T-helper 1 cell treated with Interleukin-12 subunit alpha and Interleukin-12 subunit beta and Interleukin-4 antibody, amounts not matched to agents 30 μg/mL and 1 μg/mL, for 36 hours (primary cell): ENCODE measurements around the gene KDM4B.

Experiments
- H3K27ac Mint-ChIP-seq: one replicate; pipeline ENCODE4 v1.8.0; 2021; ENCODE audit warnings: mild to moderate bottlenecking, mixed read lengths
- H3K27me3 Mint-ChIP-seq: one replicate; pipeline ENCODE4 v1.8.0; 2021; ENCODE audit warnings: low read depth, mixed read lengths
- H3K36me3 Mint-ChIP-seq: one replicate; pipeline ENCODE4 v1.8.0; 2021; ENCODE audit warnings: low read depth, mixed read lengths
- H3K4me1 Mint-ChIP-seq: one replicate; pipeline ENCODE4 v1.8.0; 2021; ENCODE audit warnings: low read depth, mixed read lengths
- H3K4me3 Mint-ChIP-seq: one replicate; pipeline ENCODE4 v1.8.0; 2021; ENCODE audit warnings: mild to moderate bottlenecking, moderate library complexity, mixed read lengths
- H3K9me3 Mint-ChIP-seq: one replicate; pipeline ENCODE4 v1.8.0; 2021; ENCODE audit warnings: mixed read lengths

KDM4B gene

GRCh38 chr19:4986471-4986891 is 17.6 kb downstream of the KDM4B start:
- peaks cover 3% of the 10 kb centered on the region for H3K36me3 Mint-ChIP-seq
- H3K9me3 Mint-ChIP-seq: no peaks in the 10 kb centered on the region
- H3K27ac Mint-ChIP-seq: no peak overlapping the region
- peaks cover 12% of the 10 kb centered on the region for H3K4me1 Mint-ChIP-seq
- no peaks in the 10 kb centered on the region for H3K27me3 Mint-ChIP-seq
- H3K4me3 Mint-ChIP-seq: no peak overlapping the region

- H3K4me3 Mint-ChIP-seq: no peak overlapping the region
- no peaks in the 10 kb centered on the region for H3K9me3 Mint-ChIP-seq
- no peaks in the 10 kb centered on the region for H3K27me3 Mint-ChIP-seq
- no peak overlapping the region for H3K27ac Mint-ChIP-seq
- peaks cover 9% of the 10 kb centered on the region for H3K4me1 Mint-ChIP-seq
- peaks cover 5% of the 10 kb centered on the region for H3K36me3 Mint-ChIP-seq
Observed at GRCh38 chr19:4987256-4987655, 18.3 kb downstream of the KDM4B start.

GRCh38 chr19:4987692-4988370 is 18.9 kb downstream of the KDM4B start:
- peaks cover 7% of the 10 kb centered on the region for H3K36me3 Mint-ChIP-seq
- no peaks in the 10 kb centered on the region for H3K9me3 Mint-ChIP-seq
- H3K4me3 Mint-ChIP-seq: no peak overlapping the region
- H3K27me3 Mint-ChIP-seq: no peaks in the 10 kb centered on the region
- no peak overlapping the region for H3K27ac Mint-ChIP-seq
- peaks cover 9% of the 10 kb centered on the region for H3K4me1 Mint-ChIP-seq

- Mint-ChIP-seq H3K27ac (no peak overlapping the region), H3K27me3 (no peaks in the 10 kb centered on the region), H3K4me3 (no peak overlapping the region), H3K9me3 (no peaks in the 10 kb centered on the region), H3K36me3 (peaks cover 9% of the 10 kb centered on the region), H3K4me1 (peaks cover 12% of the 10 kb centered on the region)
Observed at GRCh38 chr19:4988770-4989251, 19.9 kb downstream of the KDM4B start.

- no peaks in the 10 kb centered on the region for H3K9me3 Mint-ChIP-seq
- H3K27me3 Mint-ChIP-seq: no peaks in the 10 kb centered on the region
- no peak overlapping the region for H3K27ac Mint-ChIP-seq
- peaks cover 12% of the 10 kb centered on the region for H3K36me3 Mint-ChIP-seq
- H3K4me1 Mint-ChIP-seq: peaks cover 12% of the 10 kb centered on the region
- H3K4me3 Mint-ChIP-seq: no peak overlapping the region
Observed at GRCh38 chr19:4990306-4990705, 21.4 kb downstream of the KDM4B start.

GRCh38 chr19:4991538-4991937 is 22.6 kb downstream of the KDM4B start:
- no peak overlapping the region for H3K4me3 Mint-ChIP-seq
- H3K27ac Mint-ChIP-seq: no peak overlapping the region
- no peaks in the 10 kb centered on the region for H3K9me3 Mint-ChIP-seq
- H3K36me3 Mint-ChIP-seq: peaks cover 12% of the 10 kb centered on the region
- no peaks in the 10 kb centered on the region for H3K27me3 Mint-ChIP-seq
- peaks cover 12% of the 10 kb centered on the region for H3K4me1 Mint-ChIP-seq

GRCh38 chr19:4991996-4992698 is 23.2 kb downstream of the KDM4B start:
- Mint-ChIP-seq H3K4me3 (no peak overlapping the region), H3K9me3 (no peaks in the 10 kb centered on the region), H3K4me1 (peaks cover 12% of the 10 kb centered on the region), H3K27me3 (no peaks in the 10 kb centered on the region), H3K27ac (no peak overlapping the region), H3K36me3 (peaks cover 12% of the 10 kb centered on the region)

GRCh38 chr19:4993683-4994082 is 24.8 kb downstream of the KDM4B start:
- Mint-ChIP-seq H3K4me3 (no peak overlapping the region), H3K9me3 (no peaks in the 10 kb centered on the region), H3K4me1 (peaks cover 6% of the 10 kb centered on the region), H3K27me3 (no peaks in the 10 kb centered on the region), H3K36me3 (peaks cover 15% of the 10 kb centered on the region), H3K27ac (no peak overlapping the region)

- Mint-ChIP-seq H3K9me3 (no peaks in the 10 kb centered on the region), H3K4me1 (peaks cover 6% of the 10 kb centered on the region), H3K27ac (no peak overlapping the region), H3K4me3 (no peak overlapping the region), H3K27me3 (no peaks in the 10 kb centered on the region), H3K36me3 (peaks cover 14% of the 10 kb centered on the region)
Observed at GRCh38 chr19:4996701-4997100, 27.8 kb downstream of the KDM4B start.

- H3K9me3 Mint-ChIP-seq: no peaks in the 10 kb centered on the region
- H3K4me3 Mint-ChIP-seq: no peak overlapping the region
- no peak overlapping the region for H3K27ac Mint-ChIP-seq
- peaks cover 8% of the 10 kb centered on the region for H3K4me1 Mint-ChIP-seq
- H3K27me3 Mint-ChIP-seq: no peaks in the 10 kb centered on the region
- H3K36me3 Mint-ChIP-seq: peaks cover 12% of the 10 kb centered on the region
Observed at GRCh38 chr19:4997297-4997696, 28.4 kb downstream of the KDM4B start.

GRCh38 chr19:5000120-5000611 is 31.3 kb downstream of the KDM4B start:
- H3K4me3 Mint-ChIP-seq: no peak overlapping the region
- peaks cover 8% of the 10 kb centered on the region for H3K36me3 Mint-ChIP-seq
- H3K9me3 Mint-ChIP-seq: no peaks in the 10 kb centered on the region
- no peaks in the 10 kb centered on the region for H3K27me3 Mint-ChIP-seq
- no peak overlapping the region for H3K27ac Mint-ChIP-seq
- H3K4me1 Mint-ChIP-seq: peaks cover 7% of the 10 kb centered on the region

- H3K4me1 Mint-ChIP-seq: peaks cover 7% of the 10 kb centered on the region
- peaks cover 8% of the 10 kb centered on the region for H3K36me3 Mint-ChIP-seq
- no peaks in the 10 kb centered on the region for H3K9me3 Mint-ChIP-seq
- H3K27me3 Mint-ChIP-seq: no peaks in the 10 kb centered on the region
- no peak overlapping the region for H3K4me3 Mint-ChIP-seq
- no peak overlapping the region for H3K27ac Mint-ChIP-seq
Observed at GRCh38 chr19:5001615-5002014, 32.7 kb downstream of the KDM4B start.

GRCh38 chr19:5002143-5002542 is 33.2 kb downstream of the KDM4B start:
- H3K4me1 Mint-ChIP-seq: peaks cover 7% of the 10 kb centered on the region
- no peak overlapping the region for H3K27ac Mint-ChIP-seq
- peaks cover 8% of the 10 kb centered on the region for H3K36me3 Mint-ChIP-seq
- no peaks in the 10 kb centered on the region for H3K27me3 Mint-ChIP-seq
- H3K4me3 Mint-ChIP-seq: no peak overlapping the region
- no peaks in the 10 kb centered on the region for H3K9me3 Mint-ChIP-seq

GRCh38 chr19:5003781-5004180 is 34.9 kb downstream of the KDM4B start:
- Mint-ChIP-seq H3K36me3 (peaks cover 15% of the 10 kb centered on the region), H3K4me3 (no peak overlapping the region), H3K9me3 (no peaks in the 10 kb centered on the region), H3K27ac (no peak overlapping the region), H3K4me1 (peaks cover 11% of the 10 kb centered on the region), H3K27me3 (no peaks in the 10 kb centered on the region)

- H3K36me3 Mint-ChIP-seq: peaks cover 15% of the 10 kb centered on the region
- H3K9me3 Mint-ChIP-seq: no peaks in the 10 kb centered on the region
- H3K4me1 Mint-ChIP-seq: peaks cover 11% of the 10 kb centered on the region
- no peak overlapping the region for H3K27ac Mint-ChIP-seq
- H3K27me3 Mint-ChIP-seq: no peaks in the 10 kb centered on the region
- no peak overlapping the region for H3K4me3 Mint-ChIP-seq
Observed at GRCh38 chr19:5005096-5005495, 36.2 kb downstream of the KDM4B start.
